ENCODE data around the gene INSIG2. TPM values are rescaled to one million over a fixed set of nuclear protein-coding genes. Genes with fewer than 3 reads are reported as not detected.

The INSIG2 gene
- total RNA-seq, 3 donors from 2014 or later (not counting 1 experiment from before 2014, with no cell fraction given) = 9.5 to 20.5 (median 13.9) TPM

- H3K9me3 ChIP-seq (ENCODE audit: control insufficient read depth, insufficient read depth, low read length) = no peaks in the 10 kb centered on the region
- H3K4me1 Mint-ChIP-seq = peaks cover 8 to 12% of the 10 kb centered on the region in 2 donors
Observed at GRCh38 chr2:118127250-118127649, 39.0 kb downstream of the INSIG2 start.

GRCh38 chr2:118128826-118129225, 40.6 kb downstream of the INSIG2 start:
- Histone ChIP-seq H3K27me3 (ENCODE audit: control insufficient read depth, insufficient read depth, low read length) (no peaks in the 10 kb centered on the region), H3K27ac (ENCODE audit: low read length) (no peak overlapping the region), H3K4me1 (ENCODE audit: control insufficient read depth, insufficient read depth, low read length) (no peaks in the 10 kb centered on the region), H3K9me3 (ENCODE audit: control insufficient read depth, insufficient read depth, low read length) (no peaks in the 10 kb centered on the region), H3K36me3 (ENCODE audit: control insufficient read depth, insufficient read depth, low read length) (no peaks in the 10 kb centered on the region), H3K4me3 (ENCODE audit: low read length) (no peak overlapping the region)
- no peaks in the 10 kb centered on the region for H3K9me3 Mint-ChIP-seq
- peaks cover 11 to 37% of the 10 kb centered on the region in 2 donors for H3K27me3 Mint-ChIP-seq (ENCODE audit: low read depth in 2 of 2)
- H3K36me3 Mint-ChIP-seq = no peaks in the 10 kb centered on the region
- ATAC-seq (no peak), DNase-seq (no peak)
- TF ChIP-seq CTCF (IDR thresholded peaks at IDR 0.05) = no peak
- no peak overlapping the region for H3K4me3 Mint-ChIP-seq
- H3K4me1 Mint-ChIP-seq = no peaks in the 10 kb centered on the region
- WGBS (ENCODE audit: insufficient coverage) = 88% methylated on average over 3 of the region's 3 CpGs
- H3K27ac Mint-ChIP-seq = no peak overlapping the region
- intact Hi-C loops (cut with micrococcal nuclease) = no loop called here

More at GRCh38 chr2:118127250-118127649, 39.0 kb downstream of the INSIG2 start:
- Mint-ChIP-seq H3K27me3 (ENCODE audit: low read depth in 2 of 2) (peaks cover 8 to 37% of the 10 kb centered on the region in 2 donors), H3K4me3 (no peak overlapping the region), H3K9me3 (no peaks in the 10 kb centered on the region), H3K27ac (no peak overlapping the region), H3K36me3 (no peaks in the 10 kb centered on the region)
- ATAC-seq (no peak), DNase-seq (no peak)
- Histone ChIP-seq H3K4me3 (ENCODE audit: low read length) (no peak overlapping the region), H3K27me3 (ENCODE audit: control insufficient read depth, insufficient read depth, low read length) (no peaks in the 10 kb centered on the region), H3K4me1 (ENCODE audit: control insufficient read depth, insufficient read depth, low read length) (peaks cover under 1% of the 10 kb centered on the region), H3K36me3 (ENCODE audit: control insufficient read depth, insufficient read depth, low read length) (no peaks in the 10 kb centered on the region), H3K27ac (ENCODE audit: low read length) (no peak overlapping the region)
- no peak for TF ChIP-seq CTCF (IDR thresholded peaks at IDR 0.05)
- intact Hi-C loops (cut with micrococcal nuclease) = no loop called here
- WGBS (ENCODE audit: insufficient coverage) = 84% methylated on average over 4 of the region's 5 CpGs

DNA sequence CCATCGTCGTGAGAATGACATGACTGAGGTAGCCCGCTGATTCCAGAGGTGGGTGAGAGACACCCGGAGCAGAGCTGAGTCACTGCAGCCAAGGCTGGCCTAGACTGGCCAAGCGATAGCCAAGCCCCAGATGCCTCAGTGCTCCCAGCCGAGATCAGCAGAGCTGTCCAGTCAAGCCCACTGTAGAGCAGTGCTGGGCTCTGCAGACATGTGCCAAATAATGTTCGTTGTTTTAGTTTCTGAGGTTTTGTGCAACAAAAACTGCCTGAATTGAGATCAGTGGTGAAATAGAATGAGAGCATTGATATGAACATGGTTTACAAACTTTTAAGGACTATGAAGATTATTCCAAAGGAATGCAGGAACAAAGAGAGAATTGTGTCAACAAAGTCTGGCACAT, 42.1 kb downstream of the INSIG2 start:
- Mint-ChIP-seq H3K36me3 (no peaks in the 10 kb centered on the region), H3K4me3 (no peak overlapping the region), H3K9me3 (no peaks in the 10 kb centered on the region), H3K27ac (no peak overlapping the region), H3K4me1 (no peaks in the 10 kb centered on the region), H3K27me3 (ENCODE audit: low read depth in 2 of 2) (peaks cover 17 to 27% of the 10 kb centered on the region in 2 donors)
- Histone ChIP-seq H3K27me3 (ENCODE audit: control insufficient read depth, insufficient read depth, low read length) (no peaks in the 10 kb centered on the region), H3K36me3 (ENCODE audit: control insufficient read depth, insufficient read depth, low read length) (no peaks in the 10 kb centered on the region), H3K9me3 (ENCODE audit: control insufficient read depth, insufficient read depth, low read length) (no peaks in the 10 kb centered on the region), H3K27ac (ENCODE audit: low read length) (no peak overlapping the region), H3K4me3 (ENCODE audit: low read length) (no peak overlapping the region), H3K4me1 (ENCODE audit: control insufficient read depth, insufficient read depth, low read length) (no peaks in the 10 kb centered on the region)
- ATAC-seq (no peak), DNase-seq (no peak)
- WGBS (ENCODE audit: insufficient coverage) = 93% methylated on average over 7 of the region's 7 CpGs
- TF ChIP-seq CTCF (IDR thresholded peaks at IDR 0.05) = no peak
- intact Hi-C loops (cut with micrococcal nuclease) = no loop called here

DNA sequence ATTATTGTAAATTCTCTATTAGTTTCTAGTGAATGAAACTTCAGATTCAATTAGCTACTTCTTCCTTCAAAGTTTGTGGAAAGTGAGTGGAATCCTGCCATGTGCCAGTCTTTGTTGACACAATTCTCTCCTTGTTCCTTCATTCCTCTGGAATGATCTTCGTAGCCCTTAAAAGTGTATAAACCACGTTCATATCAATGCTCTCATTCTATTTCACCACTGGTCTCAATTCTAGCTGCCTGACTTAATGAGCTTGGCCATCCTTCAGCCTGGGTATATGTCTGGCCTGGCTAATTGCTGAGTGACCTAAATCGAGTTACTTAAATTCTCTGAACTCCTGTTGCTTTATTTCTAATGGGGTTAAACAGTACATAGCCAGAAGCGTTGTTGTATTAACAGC, 43.5 kb downstream of the INSIG2 start:
- DNase-seq (no peak), ATAC-seq (no peak)
- peaks cover 13 to 20% of the 10 kb centered on the region in 2 donors for H3K27me3 Mint-ChIP-seq (ENCODE audit: low read depth in 2 of 2)
- Histone ChIP-seq H3K27me3 (ENCODE audit: control insufficient read depth, insufficient read depth, low read length) (no peaks in the 10 kb centered on the region), H3K4me1 (ENCODE audit: control insufficient read depth, insufficient read depth, low read length) (no peaks in the 10 kb centered on the region), H3K27ac (ENCODE audit: low read length) (no peak overlapping the region), H3K9me3 (ENCODE audit: control insufficient read depth, insufficient read depth, low read length) (no peaks in the 10 kb centered on the region), H3K36me3 (ENCODE audit: control insufficient read depth, insufficient read depth, low read length) (no peaks in the 10 kb centered on the region), H3K4me3 (ENCODE audit: low read length) (no peak overlapping the region)
- H3K36me3 Mint-ChIP-seq = no peaks in the 10 kb centered on the region
- H3K4me1 Mint-ChIP-seq = no peaks in the 10 kb centered on the region
- 90% methylated on average over 4 of the region's 4 CpGs for WGBS (ENCODE audit: insufficient coverage)
- intact Hi-C loops (cut with micrococcal nuclease) = no loop called here
- H3K9me3 Mint-ChIP-seq = no peaks in the 10 kb centered on the region
- no peak for TF ChIP-seq CTCF (IDR thresholded peaks at IDR 0.05)
- no peak overlapping the region for H3K27ac Mint-ChIP-seq
- H3K4me3 Mint-ChIP-seq = no peak overlapping the region
